Thyroid gland (tissue), 4 donors: ENCODE measurements around the gene ZNF786. TPM values are rescaled to one million over a fixed set of nuclear protein-coding genes. Genes with fewer than 3 reads are reported as not detected.
"Not testable (repeated sequence)": the region's sequence is repeated elsewhere in the genome, so short reads cannot be mapped to it uniquely, and the experiment has no call there.

Source experiments
- DNase-seq, 2 donors: peaks; one replicate each; pipeline ENCODE4 v3.0.0-alpha.2; 2019
- H3K27ac ChIP-seq, 3 donors: fragments of 200-600 bp; sonication (generic); 1 replicate in 2 of 3; 2 replicates in 1 of 3; pipeline ENCODE4 v1.5.1; 2016 to 2019; ENCODE audit warnings: mild to moderate bottlenecking in 1 of 3, moderate library complexity in 1 of 3
- H3K27me3 ChIP-seq: fragments of 200-600 bp; sonication (generic); one replicate; pipeline ENCODE4 v1.5.1; 2019
- H3K36me3 ChIP-seq, 2 donors: fragments of 200-600 bp; sonication (generic); one replicate each; pipeline ENCODE4 v1.5.1; 2016 to 2019
- H3K4me1 ChIP-seq, 2 donors: fragments of 200-600 bp; sonication (generic); one replicate each; pipeline ENCODE4 v1.5.1; 2017 to 2019
- H3K4me3 ChIP-seq, 3 donors: fragments of 200-600 bp; sonication (generic); replicated peaks in 1 of 3; 1 replicate in 2 of 3; 2 replicates in 1 of 3; pipeline ENCODE4 v1.5.1; 2016; ENCODE audit warnings: mild to moderate bottlenecking in 1 of 3
- H3K9me3 ChIP-seq: fragments of 200-600 bp; sonication (generic); one replicate; pipeline ENCODE4 v1.5.1; 2017
- CTCF ChIP-seq, 6 experiments: fragments of 200-600 bp in 3 of 6; fragments of 450-650 bp in 3 of 6; sonication (generic) in 3 of 6; IDR thresholded peaks; one replicate each; pipeline ENCODE4 v1.5.1; 2016 to 2019; ENCODE audit warnings: antibody characterized with exemption in 6 of 6, mild to moderate bottlenecking in 2 of 6, inconsistent platforms in 1 of 6, moderate library complexity in 1 of 6
- POLR2A ChIP-seq, 2 donors: fragments of 450-650 bp; IDR thresholded peaks; one replicate each; pipeline ENCODE4 v1.6.1; 2017; ENCODE audit warnings: antibody characterized with exemption in 2 of 2, mild to moderate bottlenecking in 2 of 2, moderate library complexity in 1 of 2
- WGBS, 2 donors: methylation state at CpG; one replicate each; pipeline ENCODE4 v1.1.5; 2017; 5-methylcytosine and 5-hydroxymethylcytosine counted together
- intact Hi-C: fragments of 100-400 bp; cut with DNase I; formaldehyde crosslinking; loops from one replicate; pipeline ENCODE4 v1.15.1; 2023
- total RNA-seq, 4 donors: library from RNA; depleted of rRNA; stranded (reverse); fragments of >200 nt; gene quantifications; one replicate each; pipeline ENCODE4 v1.2.3, GENCODE V29; 2016

Gene ZNF786
- total RNA-seq, 4 donors from 2014 or later: 6.6 to 12.1 (median 10.7) TPM

GRCh38 chr7:149036676-149037075, 53.8 kb downstream of the ZNF786 start:
- intact Hi-C loops: no loop called here
- Histone ChIP-seq H3K27me3 (no peaks in the 10 kb centered on the region), H3K9me3 (no peaks in the 10 kb centered on the region), H3K4me1 (no peaks in the 10 kb centered on the region), H3K36me3 (no peaks in the 10 kb centered on the region), H3K4me3 (no peak overlapping the region), H3K27ac (no peak overlapping the region)
- WGBS, 2 donors: 97% methylated on average over 1 of the region's 1 CpG
- TF ChIP-seq CTCF (IDR thresholded peaks at IDR 0.05): no peak
- no peak for TF ChIP-seq POLR2A (IDR thresholded peaks at IDR 0.05)
- no peak for DNase-seq

GRCh38 chr7:149031353-149031910, 59.1 kb downstream of the ZNF786 start:
- Histone ChIP-seq H3K27ac (no peak overlapping the region), H3K36me3 (no peaks in the 10 kb centered on the region), H3K9me3 (no peaks in the 10 kb centered on the region), H3K4me1 (peaks cover 3 to 6% of the 10 kb centered on the region in 2 donors), H3K4me3 (no peak overlapping the region), H3K27me3 (no peaks in the 10 kb centered on the region)
- intact Hi-C loops: no loop called here
- TF ChIP-seq POLR2A (IDR thresholded peaks at IDR 0.05) (no peak), CTCF (IDR thresholded peaks at IDR 0.05) (no peak)
- DNase-seq: no peak
- 96% methylated on average over 3 of the region's 3 CpGs for WGBS, 2 donors

- H3K27ac ChIP-seq, H3K9me3 ChIP-seq, DNase-seq, intact Hi-C loops, H3K36me3 ChIP-seq, H3K27me3 ChIP-seq, H3K4me3 ChIP-seq: not testable (repeated sequence)
- peaks cover 10 to 15% of the 10 kb centered on the region in 2 donors for H3K4me1 ChIP-seq
- WGBS, 2 donors: 94 to 98% methylated on average over 9 of the region's 9 CpGs
Measured at GRCh38 chr7:149030439-149030838, 60.1 kb downstream of the ZNF786 start.

GRCh38 chr7:149028346-149029109, 62.0 kb downstream of the ZNF786 start, which contains the start of gene PDIA4:
TSS of gene PDIA4 (minus strand) at chr7:149028505. CDS start at chr7:149028408, 97 bp downstream.
- Histone ChIP-seq H3K4me1 (peaks cover 15 to 26% of the 10 kb centered on the region in 2 donors), H3K9me3 (no peaks in the 10 kb centered on the region), H3K27me3 (no peaks in the 10 kb centered on the region), H3K27ac (peak within 1 kb of the TSS; percentile 74 to 90 (median 74)), H3K4me3 (peak within 1 kb of the TSS; percentile 68 to 94 (median 89)), H3K36me3 (no peaks in the 10 kb centered on the region)
- TF ChIP-seq POLR2A (IDR thresholded peaks at IDR 0.05) (peak in 1 of 2 donors; percentile 93), CTCF (IDR thresholded peaks at IDR 0.05) (peak in 2 of 6 experiments; percentile 17 to 38)
- 0% methylated on average over 11 to 26 of the region's 87 CpGs for WGBS, 2 donors
- peak; percentile 100 for DNase-seq
- intact Hi-C loops: no loop called here

GRCh38 chr7:149027611-149028345, 62.7 kb downstream of the ZNF786 start:
- WGBS, 2 donors: 1% methylated on average over 17 to 18 of the region's 43 CpGs
- intact Hi-C loops: no loop called here
- DNase-seq: peak in 1 of 2 donors; percentile 17

More at GRCh38 chr7:149027611-149028345, 62.7 kb downstream of the ZNF786 start:
- Histone ChIP-seq H3K9me3 (no peaks in the 10 kb centered on the region), H3K27ac (peak overlapping the region; percentile 74 to 90 (median 74)), H3K36me3 (no peaks in the 10 kb centered on the region), H3K4me1 (peaks cover 15 to 31% of the 10 kb centered on the region in 2 donors), H3K27me3 (no peaks in the 10 kb centered on the region), H3K4me3 (peak overlapping the region; percentile 68 to 94 (median 89))
- peak in 1 of 6 experiments; percentile 32 for TF ChIP-seq CTCF (IDR thresholded peaks at IDR 0.05)
- TF ChIP-seq POLR2A (IDR thresholded peaks at IDR 0.05): no peak
